Activated effector memory CD4-positive, alpha-beta T cell treated with Interleukin-2 at 50 U/mL for 16 hours (primary cell): ENCODE results near the gene MAN1B1.
A peak's percentile ranks its signal among the peaks of the same experiment; 100 is the strongest.
"Not testable (repeated sequence)": the region's sequence is repeated elsewhere in the genome, so short reads cannot be mapped to it uniquely, and the experiment has no call there.

Experiments used
- DNase-seq: peaks from one replicate; pipeline ENCODE4 v3.0.0-alpha.2; 2020

MAN1B1 gene

DNA sequence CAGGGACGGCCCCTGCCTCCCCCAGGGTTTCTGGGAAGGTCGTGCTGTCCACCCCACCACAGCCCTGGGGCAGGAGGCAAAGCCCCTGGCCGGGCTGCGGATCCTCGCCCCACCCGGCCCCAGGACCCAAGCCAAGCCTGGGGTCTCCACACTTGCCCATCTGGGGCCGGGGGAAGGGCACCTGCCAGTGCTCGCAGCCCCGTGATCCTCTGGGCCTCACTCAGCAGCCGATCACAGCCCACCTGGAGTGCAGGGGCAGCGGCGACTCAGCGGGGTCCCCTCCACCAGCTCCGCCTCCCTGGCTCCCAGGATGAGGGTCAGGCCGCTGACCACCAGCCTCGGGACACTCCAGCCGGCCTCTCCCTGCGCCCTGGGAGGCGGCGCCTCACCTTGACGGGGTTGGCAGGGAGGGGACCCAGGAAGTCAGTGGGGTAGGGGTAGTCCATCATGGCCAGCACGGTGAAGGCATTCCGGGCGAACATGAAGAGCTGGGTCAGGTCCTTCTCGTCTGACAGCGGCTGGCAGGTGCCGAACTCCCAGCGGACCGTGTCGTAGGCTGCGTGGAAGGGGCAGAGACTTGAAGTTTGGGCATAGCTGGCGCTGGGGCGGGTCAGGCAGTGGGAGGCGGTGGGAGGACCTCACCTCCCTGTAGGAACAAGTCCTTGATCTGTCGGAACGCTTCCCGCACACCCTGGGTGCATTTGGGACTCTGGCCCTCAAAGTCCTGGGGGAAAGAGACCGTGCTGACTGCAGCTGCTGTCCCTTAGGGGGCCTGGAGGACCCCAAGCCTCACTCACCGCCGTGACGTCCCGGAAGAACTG lies 26.0 kb downstream of the MAN1B1 start:
- DNase-seq, result no peak

DNA sequence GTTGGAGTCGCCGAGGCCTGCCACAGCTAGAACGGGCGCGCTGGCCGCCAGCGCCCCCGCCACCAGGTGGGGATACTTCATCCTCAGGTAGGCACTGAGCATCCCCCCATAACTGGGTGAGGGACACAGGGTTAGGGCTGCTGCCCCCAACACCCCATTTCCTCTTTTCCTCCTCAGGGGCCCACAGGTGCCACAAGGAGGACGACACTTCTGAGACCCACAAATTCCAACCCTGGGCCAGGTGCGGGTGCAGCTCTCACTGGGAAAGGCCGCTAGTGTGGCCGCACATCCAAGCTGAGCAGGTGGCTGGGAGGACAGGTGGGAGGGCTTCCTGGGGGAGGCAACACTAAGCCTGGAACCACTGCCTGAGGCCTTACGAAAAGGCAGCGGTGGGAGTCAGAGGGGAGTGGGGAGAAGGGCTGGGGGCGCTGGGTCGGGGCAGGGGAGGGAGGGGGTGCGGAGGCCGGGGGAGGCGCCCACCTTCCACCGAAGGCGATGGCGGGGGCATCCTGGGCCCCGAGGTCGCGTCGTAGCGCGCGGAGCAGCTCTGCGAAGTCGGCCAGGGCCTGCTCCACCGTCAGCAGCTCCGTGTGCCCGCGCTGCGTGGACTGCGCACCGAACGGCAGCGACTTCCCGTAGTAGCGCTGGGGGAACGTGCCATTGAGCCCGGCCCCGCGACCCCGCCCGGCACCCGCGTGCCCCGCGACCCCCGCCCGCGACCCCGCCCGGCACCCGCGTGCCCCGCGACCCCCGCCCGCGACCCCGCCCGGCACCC lies 26.8 kb downstream of the MAN1B1 start:
- no peak for DNase-seq

DNA sequence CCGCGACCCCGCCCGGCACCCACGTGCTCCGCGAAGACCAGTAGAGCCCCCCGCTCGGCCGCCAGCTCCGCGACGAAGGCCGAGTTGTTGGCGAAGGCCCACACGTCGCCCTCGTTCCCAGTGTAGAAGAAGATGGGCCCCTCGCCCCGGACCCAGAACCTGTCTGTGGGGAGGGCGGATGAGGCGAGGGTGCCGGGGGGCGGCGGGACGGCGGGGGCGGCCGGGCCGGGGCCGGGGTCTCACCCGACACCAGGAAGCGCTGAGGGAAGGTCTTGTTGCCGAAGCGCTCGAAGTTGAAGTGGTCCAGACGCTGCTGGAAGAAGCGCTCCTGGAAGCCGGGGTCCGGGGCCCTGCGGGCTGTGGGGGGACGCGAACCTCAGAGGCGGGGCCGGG lies 27.4 kb downstream of the MAN1B1 start:
- DNase-seq, result no peak

DNA sequence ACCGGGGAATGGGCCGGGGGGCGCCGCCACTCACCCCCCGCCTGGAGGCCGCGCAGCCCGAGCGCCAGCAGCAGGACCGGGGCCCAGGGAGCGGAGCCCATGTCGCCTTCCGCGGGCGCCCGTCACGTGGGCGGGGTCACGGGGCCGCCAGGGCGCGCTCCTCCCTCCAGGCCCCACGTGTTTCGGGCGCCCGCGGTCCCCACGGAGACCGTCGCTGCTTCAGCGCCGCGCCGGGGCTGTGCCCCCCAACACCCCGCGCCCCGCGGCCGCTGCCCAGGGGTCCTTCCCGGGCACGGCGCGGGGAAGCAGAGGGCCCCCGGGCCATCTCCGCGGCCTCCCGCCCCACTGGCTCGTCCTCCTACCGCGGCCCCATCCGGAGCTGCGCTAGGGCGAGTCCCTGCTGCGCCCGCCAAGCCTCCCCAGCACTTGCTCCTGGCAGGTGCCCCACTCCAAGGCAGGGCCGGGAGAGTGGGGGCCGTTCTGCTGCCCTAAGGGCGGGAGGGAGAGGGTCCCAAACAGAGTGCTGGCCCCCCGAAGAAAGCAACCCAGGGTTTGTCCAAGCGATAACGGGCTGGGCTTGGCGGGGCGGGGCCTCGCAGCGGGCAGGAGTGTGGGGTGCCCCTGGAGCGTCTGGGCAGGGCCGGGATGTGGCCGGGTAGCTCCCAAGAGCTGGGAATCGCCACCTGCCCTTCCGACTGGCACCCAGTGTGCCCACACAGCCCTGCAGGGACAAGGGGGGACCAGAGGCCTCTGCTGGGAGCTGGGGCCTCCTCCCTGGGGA lies 28.0 kb downstream of the MAN1B1 start, which contains the start of gene DPP7:
TSS of gene DPP7 (minus strand) at position 121 of the 781 bp plus-strand sequence. CDS start at position 101, 20 bp downstream.
- peak; percentile 72 for DNase-seq

DNA sequence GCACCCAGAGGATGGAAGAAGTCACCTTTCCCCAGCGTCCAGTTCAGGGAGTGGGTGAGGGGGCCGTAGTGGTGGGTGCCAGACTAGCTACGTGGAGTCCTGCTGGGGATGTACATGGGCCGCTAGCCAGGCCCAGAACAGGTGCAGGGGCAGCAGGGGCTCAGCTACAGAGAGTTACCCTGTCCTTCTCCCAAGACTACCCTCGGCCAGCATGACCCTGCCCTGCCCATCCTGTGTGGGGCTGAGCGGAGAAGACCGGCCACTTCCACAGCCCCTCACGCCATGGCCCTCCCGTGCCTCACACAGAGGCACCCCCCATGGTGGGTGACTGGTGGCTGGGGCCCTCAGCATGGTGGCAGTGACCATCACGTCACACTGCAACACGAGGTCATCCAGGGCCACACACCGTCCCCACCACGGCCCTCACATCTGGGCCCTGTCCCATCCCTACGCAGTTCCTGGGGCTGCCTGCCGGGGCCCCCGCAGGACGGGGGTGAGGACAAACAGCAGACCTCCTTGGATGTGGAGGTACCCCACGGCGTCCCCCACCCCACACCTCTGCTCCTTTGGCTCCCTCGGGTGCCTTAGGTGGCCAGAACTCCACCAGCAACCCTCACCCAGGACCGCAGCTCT lies 28.7 kb downstream of the MAN1B1 start:
- DNase-seq, result no peak

DNA sequence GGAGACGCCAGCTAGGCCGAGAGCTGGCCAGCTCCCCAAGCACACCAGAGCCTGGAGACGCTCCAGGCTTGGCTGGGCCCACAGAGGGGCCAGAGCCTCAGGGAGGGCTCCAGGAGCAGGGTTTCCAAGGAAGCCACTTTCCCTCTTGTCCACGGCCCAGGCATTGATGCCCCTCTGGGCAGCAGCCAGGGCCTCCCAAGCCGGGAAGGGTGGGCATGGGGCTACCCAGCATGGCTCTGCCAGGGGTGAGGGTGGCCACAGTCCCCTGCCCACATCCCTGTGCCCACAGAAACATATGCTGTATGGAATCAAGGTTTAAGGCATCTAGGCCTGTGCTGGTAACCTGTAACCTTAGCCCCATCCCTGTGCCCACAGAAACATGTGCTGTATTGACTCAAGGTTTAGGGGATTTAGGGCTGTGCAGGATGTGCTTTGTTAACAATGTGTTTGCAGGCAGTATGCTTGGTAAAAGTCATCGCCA lies 29.3 kb downstream of the MAN1B1 start:
- no peak for DNase-seq

DNA sequence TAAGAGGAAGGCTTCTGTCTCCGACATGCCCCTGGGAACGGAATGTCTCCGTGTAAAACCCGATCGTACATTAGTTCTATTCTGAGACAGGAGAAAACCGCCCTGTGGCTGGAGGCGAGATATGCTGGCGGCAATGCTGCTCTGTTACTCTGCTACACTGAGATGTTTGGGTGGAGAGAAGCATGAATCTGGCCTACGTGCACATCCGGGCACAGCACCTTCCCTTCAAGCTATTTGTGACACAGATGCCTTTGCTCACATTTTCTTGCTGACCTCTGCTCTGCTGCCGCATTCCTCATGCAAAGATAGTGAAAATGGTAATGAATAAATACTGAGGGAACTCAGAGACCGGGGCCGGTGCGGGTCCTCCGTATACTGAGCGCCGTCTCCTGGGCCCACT lies 29.9 kb downstream of the MAN1B1 start:
- no peak for DNase-seq

DNA sequence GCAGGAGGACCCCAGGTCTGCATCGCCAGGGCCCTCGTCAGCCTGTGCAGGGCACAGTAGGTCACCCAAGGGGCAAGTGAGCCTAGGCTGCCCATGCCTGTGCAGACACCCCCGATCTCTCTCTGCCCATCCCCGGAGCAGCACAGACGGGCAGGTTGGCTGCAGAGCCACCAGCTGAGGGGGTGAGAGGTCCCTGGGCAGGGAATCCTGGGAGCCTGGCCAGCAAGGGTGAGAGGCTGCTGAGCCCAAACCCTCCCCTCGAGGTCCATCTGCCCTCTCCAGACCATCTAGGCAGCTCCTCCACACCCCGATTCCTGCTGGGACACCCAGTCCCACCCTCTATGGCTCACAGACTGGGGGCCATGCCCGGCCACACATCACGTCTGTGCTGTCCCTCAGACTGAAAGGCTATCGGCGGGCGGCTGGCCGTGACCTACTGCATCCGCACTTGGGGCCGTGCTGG lies 30.5 kb downstream of the MAN1B1 start:
- DNase-seq, result no peak

DNA sequence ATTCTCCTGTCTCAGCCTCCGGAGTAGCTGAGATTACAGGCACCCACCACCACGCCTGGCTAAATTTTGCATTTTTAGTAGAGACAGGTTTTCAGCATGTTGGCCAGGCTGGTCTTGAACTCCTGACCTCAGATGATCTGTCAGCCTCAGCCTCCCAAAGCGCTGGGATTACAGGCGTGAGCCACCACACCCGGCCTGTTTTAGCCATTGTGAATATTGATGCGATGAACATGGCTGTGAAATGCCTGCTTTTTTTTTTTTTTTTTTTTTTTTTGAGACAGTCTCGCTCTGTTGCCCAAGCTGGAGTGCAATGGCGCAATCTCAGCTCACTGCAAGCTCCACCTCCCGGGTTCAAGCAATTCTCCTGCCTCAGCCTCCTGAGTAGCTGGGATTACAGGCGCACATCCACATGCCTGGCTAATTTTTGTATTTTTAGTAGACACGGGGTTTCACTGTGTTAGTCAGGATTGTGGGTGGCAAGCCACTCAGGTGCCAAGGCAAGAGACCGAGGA lies 31.4 kb downstream of the MAN1B1 start:
- DNase-seq, result not testable (repeated sequence)

DNA sequence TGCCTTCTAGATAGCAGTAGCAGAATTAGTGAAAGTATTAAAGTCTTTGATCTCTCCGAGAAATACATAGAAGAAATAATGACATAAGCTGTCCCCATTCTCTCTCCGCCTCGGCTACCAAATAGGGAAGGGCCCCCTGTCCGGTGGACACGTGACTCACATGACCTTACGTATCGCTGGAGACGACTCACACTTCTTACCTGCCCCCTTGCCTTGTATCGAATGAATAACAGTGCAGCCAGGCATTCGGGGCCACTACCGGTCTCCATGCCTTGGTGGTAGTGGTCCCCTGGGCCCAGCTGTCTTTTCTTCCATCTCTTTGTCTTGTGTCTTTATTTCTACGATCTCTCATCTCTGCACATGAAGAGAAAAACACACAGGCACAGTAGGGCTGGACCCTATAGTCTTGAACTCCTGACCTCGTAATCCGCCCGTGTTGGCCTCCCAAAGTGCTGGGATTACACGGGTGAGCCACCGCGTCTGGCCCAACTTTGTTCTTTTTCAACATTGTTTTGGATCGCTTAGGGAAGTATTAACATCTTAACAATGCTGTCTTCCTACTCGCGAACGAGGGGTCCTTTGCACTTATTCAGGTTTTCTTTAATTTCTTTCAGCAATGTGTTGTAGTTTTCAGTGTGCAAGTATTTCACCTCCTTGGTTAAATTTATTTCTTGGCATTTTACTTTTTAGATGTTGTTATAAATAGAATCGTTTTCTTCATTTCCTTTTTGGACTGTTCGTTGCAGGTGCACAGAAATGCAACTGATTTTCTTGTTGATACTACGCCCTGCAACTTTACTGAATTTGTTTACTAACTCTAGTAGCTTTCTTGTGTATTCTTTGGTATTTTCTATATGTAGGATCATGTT lies 35.4 kb downstream of the MAN1B1 start:
- not testable (repeated sequence) for DNase-seq

DNA sequence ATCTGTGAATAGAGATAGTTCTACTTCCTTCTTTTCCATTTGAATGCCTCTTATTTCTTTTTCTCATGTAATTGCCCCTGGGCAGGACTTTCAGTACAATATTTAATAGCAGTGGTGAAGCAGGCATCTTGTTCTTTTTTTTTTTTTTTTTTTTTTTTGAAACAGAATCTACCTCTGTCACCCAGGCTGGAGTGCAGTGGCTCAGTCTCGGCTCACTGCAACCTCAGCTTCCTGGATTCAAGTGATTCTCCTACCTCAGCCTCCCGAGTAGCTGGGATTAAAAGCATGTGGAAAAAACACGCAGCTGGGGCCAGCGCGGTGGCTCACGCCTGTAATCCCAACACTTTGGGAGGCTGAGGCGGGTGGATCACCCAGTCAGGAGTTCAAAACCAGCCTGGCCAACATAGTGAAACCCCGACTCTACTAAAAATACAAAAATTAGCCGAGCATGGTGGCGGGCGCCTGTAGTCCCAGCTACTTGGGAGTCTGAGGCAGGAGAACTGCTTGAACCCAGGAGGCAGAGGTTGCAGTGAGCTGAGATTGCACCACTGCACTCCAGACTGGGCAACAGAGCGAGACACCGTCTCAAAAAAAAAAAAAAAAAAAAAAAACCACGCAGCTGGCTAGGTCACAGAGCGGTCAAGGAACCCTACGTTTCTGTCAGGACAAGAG lies 36.1 kb downstream of the MAN1B1 start:
- not testable (repeated sequence) for DNase-seq

DNA sequence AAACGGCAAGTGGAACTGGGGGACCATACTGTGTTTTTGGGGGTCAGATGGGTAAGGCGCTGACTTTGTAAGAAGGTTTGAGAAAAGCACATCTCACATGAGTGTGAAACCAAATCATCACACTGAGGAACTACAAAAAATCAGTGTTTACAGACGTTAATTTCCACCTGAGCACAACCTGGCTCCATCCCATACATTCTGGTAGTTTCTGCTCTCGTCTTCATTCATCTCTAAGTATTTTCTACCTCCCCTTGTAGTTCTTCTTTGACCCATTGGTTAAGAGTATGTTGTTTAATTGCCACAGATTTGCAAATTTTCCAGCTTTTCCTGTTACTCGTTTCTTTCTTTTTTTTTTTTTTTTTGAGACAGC lies 36.7 kb downstream of the MAN1B1 start:
- DNase-seq, result no peak

DNA sequence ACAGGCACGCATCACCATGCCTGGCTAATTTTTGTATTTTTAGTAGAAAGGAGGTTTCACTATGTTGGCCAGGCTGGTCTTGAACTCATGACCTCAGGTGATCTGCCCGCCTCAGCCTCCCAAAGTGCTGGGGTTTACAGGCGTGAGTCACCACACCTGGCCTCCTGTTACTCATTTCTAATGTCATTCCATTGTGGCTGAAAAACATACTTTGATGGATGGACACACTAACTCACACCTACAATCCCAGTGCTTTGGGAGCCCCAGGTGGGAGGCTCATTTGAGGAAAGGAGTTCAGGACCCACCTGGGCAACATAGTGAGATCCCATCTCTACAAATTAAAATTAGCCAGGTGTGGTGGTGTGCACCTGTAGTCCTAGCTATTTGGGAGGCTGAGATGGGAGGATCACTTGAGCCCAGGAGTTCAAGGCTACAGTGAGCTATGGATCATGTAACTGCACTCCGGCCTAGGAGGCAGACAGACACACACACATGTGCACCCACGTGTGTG lies 37.2 kb downstream of the MAN1B1 start:
- DNase-seq, result not testable (repeated sequence)

DNA sequence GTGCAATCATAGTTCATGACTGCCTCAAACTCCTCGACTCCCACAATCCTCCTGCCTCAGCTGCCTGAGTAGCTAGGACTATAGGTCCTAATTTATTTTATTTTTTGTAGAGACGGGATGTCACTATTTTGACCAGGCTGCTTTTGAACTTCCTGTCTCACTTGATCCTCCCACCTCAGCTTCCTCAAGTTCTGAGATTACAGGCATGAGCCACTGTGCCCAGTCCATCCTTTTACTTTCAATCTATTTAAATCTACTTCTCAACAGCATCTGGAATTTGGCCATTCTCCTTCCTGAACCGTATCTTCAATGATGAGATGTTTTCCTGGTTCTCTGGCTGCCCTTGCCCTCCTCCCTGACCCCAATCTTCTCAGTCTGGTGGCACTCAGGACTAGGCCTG lies 40.0 kb downstream of the MAN1B1 start:
- no peak for DNase-seq

DNA sequence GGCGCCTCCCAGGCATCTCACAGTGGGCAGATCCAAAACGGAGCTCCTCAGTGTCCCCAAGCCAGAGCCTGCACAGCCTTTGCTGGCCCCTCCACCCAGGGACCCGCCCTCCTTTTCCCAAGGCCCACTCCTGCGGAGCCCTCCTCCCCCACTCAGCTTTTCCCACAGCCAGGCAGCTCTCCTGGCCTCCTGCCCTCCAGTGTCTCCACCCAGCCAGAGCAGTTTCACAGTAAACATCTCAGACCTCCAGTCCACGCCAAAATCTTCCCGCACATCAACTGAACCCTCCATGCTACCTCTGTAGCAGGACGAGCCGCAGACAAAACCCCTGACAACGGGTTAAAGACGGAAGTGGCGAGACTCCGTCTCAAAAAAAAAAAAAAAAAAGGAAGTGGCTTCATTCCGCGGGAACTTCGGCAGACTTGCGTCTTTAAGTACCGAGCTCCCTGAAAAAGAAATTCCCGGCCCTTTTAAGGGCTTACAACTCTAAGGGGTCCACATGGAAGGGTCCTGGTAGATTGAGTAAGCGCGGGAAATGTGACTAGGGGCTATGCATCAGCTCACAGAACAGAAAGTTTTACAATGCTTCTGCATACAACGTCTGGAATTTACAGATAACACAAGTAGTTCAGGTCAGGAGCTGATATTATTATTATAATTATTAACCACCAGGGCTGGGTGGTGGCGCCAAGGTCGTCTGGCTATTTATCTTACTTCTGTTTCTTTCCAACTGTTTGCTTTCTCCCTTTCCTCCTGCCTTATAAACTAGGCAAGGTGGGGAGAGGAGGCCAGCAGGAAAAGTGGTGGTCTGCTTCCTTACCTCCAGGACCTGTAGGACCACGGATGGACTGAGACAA lies 40.7 kb downstream of the MAN1B1 start:
- peak; percentile 16 for DNase-seq

DNA sequence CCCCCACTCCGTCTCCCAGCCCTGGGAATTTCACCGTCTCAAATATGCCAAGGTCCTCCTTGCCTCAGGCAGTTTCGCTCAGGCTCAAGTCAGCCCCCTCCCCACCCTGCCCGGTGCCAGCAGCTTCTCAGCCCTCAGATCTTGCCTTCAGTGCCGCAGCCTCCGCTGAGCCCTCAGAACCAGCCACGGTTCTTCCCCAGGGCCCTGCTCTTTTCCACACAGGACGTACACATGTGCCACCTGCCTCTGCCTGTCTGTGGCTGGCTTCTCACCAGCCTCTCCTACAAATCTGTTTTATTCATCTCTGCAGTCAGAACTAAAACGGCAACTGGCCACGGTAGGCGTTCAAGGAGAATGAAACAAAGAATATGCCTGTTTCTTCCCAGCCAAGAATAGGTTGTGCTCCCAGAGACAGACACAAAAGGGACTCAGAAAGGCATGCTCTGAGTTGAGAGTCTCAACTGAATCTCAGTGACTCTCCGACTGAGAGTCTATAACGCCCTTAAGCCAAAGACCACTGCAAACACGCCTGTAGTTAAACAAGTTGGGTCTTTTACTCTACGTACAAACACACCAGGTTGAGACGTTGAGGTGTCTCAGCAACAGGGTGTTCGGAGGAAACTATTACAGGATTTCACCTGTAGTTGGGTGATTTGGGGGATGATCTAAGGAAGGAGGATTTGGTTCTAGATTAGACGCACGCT lies 41.5 kb downstream of the MAN1B1 start:
- no peak for DNase-seq

DNA sequence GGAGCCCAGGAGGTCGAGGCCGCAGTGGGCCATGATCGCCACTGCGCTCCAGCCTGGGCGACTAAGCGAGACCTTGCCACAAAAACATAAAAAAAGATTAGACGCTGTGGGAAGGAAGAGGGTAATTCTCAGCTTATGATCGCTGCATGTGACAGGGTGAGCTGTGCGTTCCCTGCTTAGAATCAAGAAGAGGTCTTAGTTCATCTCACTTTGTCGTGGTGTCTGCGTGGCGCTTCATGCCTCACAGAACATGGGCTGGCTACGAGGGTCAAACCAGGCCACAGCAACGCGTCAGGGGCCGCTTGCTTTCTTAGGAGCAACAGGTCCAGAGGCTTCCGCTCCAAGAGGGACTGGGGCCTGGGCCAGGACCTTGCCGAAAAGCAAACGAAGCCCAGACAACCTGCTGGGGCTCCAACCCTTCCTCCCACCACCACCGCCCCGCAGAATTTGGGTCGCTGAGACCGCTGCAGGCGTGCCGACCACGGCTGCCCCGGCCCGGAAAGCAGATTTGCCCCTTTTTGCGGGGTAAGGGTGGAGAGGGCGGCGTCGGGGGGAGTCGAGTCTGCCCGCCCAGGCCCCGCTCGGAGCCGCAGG lies 42.2 kb downstream of the MAN1B1 start:
- DNase-seq, result no peak

DNA sequence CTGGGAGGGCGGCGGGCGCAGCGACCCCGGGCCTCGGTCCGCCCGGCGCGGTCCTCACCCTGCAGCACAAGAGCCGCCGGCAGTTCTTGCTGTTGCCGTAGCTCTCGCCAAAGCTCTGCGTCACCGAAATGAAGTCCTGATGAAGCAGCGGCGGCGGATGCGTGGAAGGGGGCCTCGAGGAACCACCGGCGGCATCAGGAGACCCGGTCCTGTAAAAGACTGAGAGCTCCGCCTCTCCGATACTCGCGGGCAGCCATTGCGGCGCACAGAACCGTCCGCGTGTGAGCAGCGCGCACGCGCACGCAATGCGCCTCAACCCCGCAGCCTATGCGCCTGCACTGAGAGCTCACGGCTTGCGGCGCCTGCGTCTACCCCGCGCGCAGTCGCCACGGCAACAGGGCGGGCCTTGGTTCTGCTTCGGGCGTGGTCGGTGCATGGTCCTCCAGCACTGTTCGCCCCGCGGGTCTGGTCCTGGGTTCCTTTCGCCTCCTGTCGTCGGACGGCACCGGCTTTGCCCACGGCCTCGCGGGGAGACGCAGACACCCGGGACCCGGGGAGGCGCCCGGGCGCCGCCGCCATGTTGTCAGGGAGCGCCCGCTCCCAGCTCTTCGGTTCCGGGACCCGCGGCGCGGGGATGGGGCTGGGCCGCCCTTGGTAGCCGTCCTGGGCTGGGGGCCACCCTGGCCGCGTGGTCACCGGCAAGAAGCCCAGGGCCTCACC lies 42.8 kb downstream of the MAN1B1 start:
- DNase-seq, result peak; percentile 87
